ENCODE measurements around the gene CHST3. TPM values are rescaled to one million over a fixed set of nuclear protein-coding genes. Genes with fewer than 3 reads are reported as not detected.
A peak's percentile ranks its signal among the peaks of the same experiment; 100 is the strongest.

CHST3 gene
- polyA plus RNA-seq, 2 of the 4 experiments (the other 2 are of a cell fraction), result 12.8 to 23.1 TPM

DNA sequence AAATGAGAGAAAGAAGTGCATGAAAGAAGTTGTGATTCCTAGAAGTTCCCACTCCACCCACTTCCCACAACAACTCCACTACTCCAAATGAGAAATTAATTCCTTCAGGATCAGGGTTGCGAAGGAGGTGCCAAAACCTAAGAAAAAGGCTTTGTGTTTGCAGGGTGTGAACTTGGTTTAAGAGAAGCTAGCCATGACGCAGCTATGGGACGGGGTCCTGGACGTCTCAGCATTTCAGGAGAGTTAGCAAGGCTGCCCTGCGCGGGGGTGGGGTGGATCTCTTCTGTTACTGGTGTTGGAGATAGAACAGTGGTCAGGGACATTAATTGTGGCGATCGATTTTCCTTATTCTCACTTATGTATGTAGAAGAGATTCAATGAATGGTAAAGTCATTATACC lies 61.2 kb downstream of the CHST3 start:
- Histone ChIP-seq H3K9me3 (no peaks in the 10 kb centered on the region), H3K4me1 (peaks cover 24% of the 10 kb centered on the region), H3K27ac (no peak overlapping the region), H3K4me2 (no peak overlapping the region), H3K4me3 (no peak overlapping the region)
- CTCF ChIA-PET, result interaction anchor here (0.9 to 2.1 kb wide), 5 partner anchors 11 to 402 kb away, joined by 3 to 7 read pairs (median 4); no protein-coding TSS in a partner anchor
- POLR2A ChIA-PET, result no interaction called here
- ATAC-seq, result no peak
- TF ChIP-seq MYC (IDR thresholded peaks at IDR 0.05; ENCODE audit: borderline replicate concordance, low read length) (no peak), HOXB13 (CRISPR knock-in tag; IDR thresholded peaks at IDR 0.05; ENCODE audit: low read depth) (no peak), RAD21 (conservative IDR thresholded peaks at IDR 0.05 in 1 of 2, IDR thresholded peaks at IDR 0.05 in 1 of 2) (no peak), CHD4 (IDR thresholded peaks at IDR 0.05; ENCODE audit: borderline replicate concordance) (no peak), JUNB (IDR thresholded peaks at IDR 0.05) (no peak), EP300 (IDR thresholded peaks at IDR 0.05) (no peak), ZNF302 (CRISPR knock-in tag; IDR thresholded peaks at IDR 0.05) (no peak), NR3C1 (IDR thresholded peaks at IDR 0.05) (no peak), PHF8 (IDR thresholded peaks at IDR 0.05; ENCODE audit: borderline replicate concordance, low read depth) (no peak), CEBPB (IDR thresholded peaks at IDR 0.05) (no peak)
- TF ChIP-seq, protein P1, sequence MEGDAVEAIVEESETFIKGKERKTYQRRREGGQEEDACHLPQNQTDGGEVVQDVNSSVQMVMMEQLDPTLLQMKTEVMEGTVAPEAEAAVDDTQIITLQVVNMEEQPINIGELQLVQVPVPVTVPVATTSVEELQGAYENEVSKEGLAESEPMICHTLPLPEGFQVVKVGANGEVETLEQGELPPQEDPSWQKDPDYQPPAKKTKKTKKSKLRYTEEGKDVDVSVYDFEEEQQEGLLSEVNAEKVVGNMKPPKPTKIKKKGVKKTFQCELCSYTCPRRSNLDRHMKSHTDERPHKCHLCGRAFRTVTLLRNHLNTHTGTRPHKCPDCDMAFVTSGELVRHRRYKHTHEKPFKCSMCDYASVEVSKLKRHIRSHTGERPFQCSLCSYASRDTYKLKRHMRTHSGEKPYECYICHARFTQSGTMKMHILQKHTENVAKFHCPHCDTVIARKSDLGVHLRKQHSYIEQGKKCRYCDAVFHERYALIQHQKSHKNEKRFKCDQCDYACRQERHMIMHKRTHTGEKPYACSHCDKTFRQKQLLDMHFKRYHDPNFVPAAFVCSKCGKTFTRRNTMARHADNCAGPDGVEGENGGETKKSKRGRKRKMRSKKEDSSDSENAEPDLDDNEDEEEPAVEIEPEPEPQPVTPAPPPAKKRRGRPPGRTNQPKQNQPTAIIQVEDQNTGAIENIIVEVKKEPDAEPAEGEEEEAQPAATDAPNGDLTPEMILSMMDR (IDR thresholded peaks at IDR 0.05), result no peak
- FAIRE-seq, result no peak
- 89% methylated on average over 8 of the region's 8 CpGs for WGBS (ENCODE audit: missing lambda C conversion rate)
- no peak for DNase-seq (ENCODE audit: low read depth in 1 of 2, low spot score in 1 of 2)

DNA sequence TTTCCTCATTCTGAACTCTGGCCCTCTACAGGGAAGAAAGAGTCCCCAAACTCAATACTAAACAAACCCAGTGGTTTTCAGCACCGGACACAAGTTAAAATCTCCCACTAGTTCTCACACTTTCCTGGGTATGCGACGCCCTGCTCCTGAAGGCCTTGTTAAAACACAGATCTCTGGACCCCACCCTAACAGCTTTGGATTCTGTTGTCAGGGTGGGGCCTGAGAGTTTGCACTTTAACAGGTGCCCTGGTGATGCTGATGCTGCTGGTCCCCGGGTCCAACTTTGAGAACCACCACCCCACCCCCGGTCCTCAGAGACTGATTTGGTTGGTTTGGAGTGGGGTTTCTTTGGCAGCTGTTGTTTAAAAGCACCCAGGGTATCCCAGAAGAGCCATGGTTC lies 61.6 kb downstream of the CHST3 start:
- H3K4me3 ChIP-seq, result no peak overlapping the region
- no peaks in the 10 kb centered on the region for H3K9me3 ChIP-seq
- POLR2A ChIA-PET, result no interaction called here
- no peak for FAIRE-seq
- H3K4me2 ChIP-seq, result no peak overlapping the region
- no peak for TF ChIP-seq ZSCAN20 (CRISPR knock-in tag; IDR thresholded peaks at IDR 0.05)
- no peak for TF ChIP-seq KDM5A (IDR thresholded peaks at IDR 0.05)
- TF ChIP-seq NFE2L2 (conservative IDR thresholded peaks at IDR 0.05; ENCODE audit: low read length), result no peak
- TF ChIP-seq HOXB5 (CRISPR knock-in tag; IDR thresholded peaks at IDR 0.05), result no peak
- CTCF ChIA-PET, result interaction anchor here (0.7 to 1.4 kb wide), 6 partner anchors 9 to 129 kb away, joined by 3 to 5 read pairs (median 3); no protein-coding TSS in a partner anchor
- no peak for DNase-seq (ENCODE audit: low read depth in 1 of 2, low spot score in 1 of 2)
- peaks cover 24% of the 10 kb centered on the region for H3K4me1 ChIP-seq
- no peak for ATAC-seq
- WGBS (ENCODE audit: missing lambda C conversion rate), result 77% methylated on average over 5 of the region's 5 CpGs
- H3K27ac ChIP-seq, result no peak overlapping the region

DNA sequence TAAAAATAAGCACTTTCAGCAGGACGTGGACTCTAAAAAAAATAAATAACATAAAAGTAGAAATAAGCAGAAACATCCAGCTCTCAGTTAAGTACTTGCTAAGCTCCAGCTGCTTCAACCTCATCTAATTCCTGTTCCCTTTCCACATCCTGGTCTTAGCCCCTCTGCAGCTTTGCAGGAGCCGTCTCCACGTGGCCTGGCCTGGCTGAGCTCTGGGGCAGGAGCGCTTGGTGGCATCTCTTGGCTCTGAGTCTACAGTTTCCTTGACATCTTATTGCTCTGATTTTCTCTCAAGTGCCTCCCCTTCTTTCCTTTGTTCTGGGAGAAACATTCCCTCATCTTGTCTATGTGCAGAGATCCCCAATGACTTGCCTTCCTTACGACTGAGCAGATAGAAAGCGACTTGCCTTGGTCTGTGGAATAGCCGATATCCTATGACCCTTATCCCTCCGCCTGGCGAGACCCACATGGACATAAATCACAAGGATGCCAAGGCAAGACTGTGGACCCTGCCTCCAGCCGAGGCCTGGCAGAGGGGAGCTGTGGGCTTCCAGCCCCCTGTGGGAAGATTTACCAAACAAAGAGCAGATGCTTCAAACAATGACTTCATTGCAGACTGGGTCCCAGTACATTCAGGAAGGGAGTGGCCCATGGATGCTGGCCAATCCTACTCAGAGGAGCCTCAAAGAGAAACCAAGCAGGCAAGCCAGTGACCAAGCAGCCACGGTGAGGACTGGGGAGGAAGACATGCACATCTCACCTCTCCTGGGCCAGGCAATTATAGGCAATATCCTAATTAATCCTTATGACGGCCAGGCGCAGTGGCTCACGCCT lies 62.3 kb downstream of the CHST3 start:
- H3K4me1 ChIP-seq, result peaks cover 24% of the 10 kb centered on the region
- CTCF ChIA-PET, result interaction anchor here (0.7 to 1.4 kb wide), 5 partner anchors 9 to 130 kb away, joined by 3 to 5 read pairs (median 3); no protein-coding TSS in a partner anchor
- peak overlapping the region; percentile 18 to 79; a peak in 2 of 6 replicates for H3K27ac ChIP-seq
- H3K4me3 ChIP-seq, result no peak overlapping the region
- ATAC-seq (0 out of 6 replicates have a peak, but pooled peaks of 1 of the 2 experiments have one; percentile 20), DNase-seq (ENCODE audit: low read depth in 1 of 2, low spot score in 1 of 2) (no peak), FAIRE-seq (no peak)
- no peaks in the 10 kb centered on the region for H3K9me3 ChIP-seq
- no peak overlapping the region; the same call in 2 of the 3 replicates for H3K4me2 ChIP-seq
- POLR2A ChIA-PET, result no interaction called here
- 90% methylated on average over 14 of the region's 14 CpGs for WGBS (ENCODE audit: missing lambda C conversion rate)
- TF ChIP-seq NR3C1 (IDR thresholded peaks at IDR 0.05) (no peak), TFCP2L1 (CRISPR knock-in tag; IDR thresholded peaks at IDR 0.05) (no peak), NFE2L2 (conservative IDR thresholded peaks at IDR 0.05; ENCODE audit: low read length) (no peak), JUNB (IDR thresholded peaks at IDR 0.05) (no peak)

DNA sequence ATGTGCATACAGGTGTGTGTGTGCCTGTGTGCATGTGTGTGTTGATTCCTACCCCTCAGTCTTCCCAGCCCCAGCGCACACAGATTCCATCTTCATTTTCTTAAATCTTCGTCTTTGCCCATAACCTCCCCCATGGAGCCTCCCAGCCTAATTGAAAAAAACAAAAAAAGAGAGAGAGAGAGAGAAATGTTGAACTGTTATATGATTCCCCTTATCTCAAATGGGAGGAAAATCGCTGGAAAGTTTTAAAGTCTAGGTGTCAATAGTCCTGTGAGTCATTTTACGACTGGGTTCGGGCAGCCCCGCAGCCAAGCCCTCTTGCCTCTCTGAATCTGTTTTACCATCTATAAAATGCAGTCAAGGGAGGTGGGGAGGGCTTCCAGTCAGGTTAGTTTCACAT lies 63.3 kb downstream of the CHST3 start:
- DNase-seq (ENCODE audit: low read depth in 1 of 2, low spot score in 1 of 2), result no peak
- Histone ChIP-seq H3K4me3 (no peak overlapping the region), H3K4me2 (peak overlapping the region; percentile 58), H3K27ac (peak overlapping the region; percentile 39 to 79; a peak in 5 of 6 replicates), H3K4me1 (peaks cover 24% of the 10 kb centered on the region), H3K9me3 (no peaks in the 10 kb centered on the region)
- ChIA-PET CTCF (no interaction called here), POLR2A (no interaction called here)
- ATAC-seq, result peak; percentile 17 to 26; a peak in 2 of 6 replicates
- no peak for FAIRE-seq
- WGBS (ENCODE audit: missing lambda C conversion rate), result 31% methylated on average over 6 of the region's 6 CpGs
- TF ChIP-seq ZNF302 (CRISPR knock-in tag; IDR thresholded peaks at IDR 0.05) (no peak), TFCP2L1 (CRISPR knock-in tag; IDR thresholded peaks at IDR 0.05) (no peak)

All from A549 (cell line).